Panc1 (cell line): ENCODE measurements around the gene NOS1. TPM values are rescaled to one million over a fixed set of nuclear protein-coding genes. Genes with fewer than 3 reads are reported as not detected.

ENCODE experiments used
- ATAC-seq: fragments of 200-7000 bp; cut with Tn5 transposase; 2 replicates; pipeline ENCODE4 v1.9.1; 2020; ENCODE audit warnings: mild to moderate bottlenecking, moderate library complexity
- BruUV-seq: library from RNA; stranded (reverse); fragments of 400-500 nt; replicated peaks from 2 replicates; lab custom pipeline; 2021; lab: Mats Ljungman, UMichigan
- CTCF ChIA-PET: fragments of 300-600 bp; sonication (Branson Sonifier 250); formaldehyde crosslinking; loops from one replicate; lab custom pipeline; 2022; ENCODE audit warnings: antibody characterized with exemption; lab: Charles Lee
- POLR2A ChIA-PET: fragments of 300-600 bp; sonication (Branson Sonifier 250); formaldehyde crosslinking; loops from one replicate; lab custom pipeline; 2022; ENCODE audit warnings: antibody characterized with exemption; lab: Charles Lee
- DNase-seq: peaks from one replicate; pipeline ENCODE4 v3.0.0-alpha.2; 2010; ENCODE audit warnings: low read depth, low spot score
- H3K27ac ChIP-seq: 2 replicates; pipeline ENCODE4 v1.5.1; 2011; ENCODE audit warnings: mild to moderate bottlenecking, low read length, inconsistent platforms
- H3K27me3 ChIP-seq: fragments of 200-500 bp; sonication (Bioruptor generic); 2 replicates; pipeline ENCODE4 v1.6.0; 2014; ENCODE audit warnings: low read length, inconsistent platforms; ENCODE audit not compliant: control insufficient read depth, insufficient read depth
- H3K36me3 ChIP-seq: fragments of 200-500 bp; sonication (Bioruptor generic); 2 replicates; pipeline ENCODE4 v1.5.1; 2014; ENCODE audit warnings: inconsistent platforms, mild to moderate bottlenecking, low read length, moderate library complexity; ENCODE audit not compliant: control insufficient read depth, insufficient read depth
- H3K4me1 ChIP-seq: 2 replicates; pipeline ENCODE4 v1.5.1; 2011; ENCODE audit warnings: inconsistent platforms, mild to moderate bottlenecking, low read length, moderate library complexity; ENCODE audit not compliant: control insufficient read depth, insufficient read depth
- H3K4me3 ChIP-seq, 2 experiments: 2 replicates each; pipeline ENCODE4 v1.5.1; 2011 to 2012; ENCODE audit warnings: low read depth in 2 of 2, low read length in 2 of 2, mild to moderate bottlenecking in 2 of 2, inconsistent platforms in 1 of 2, moderate library complexity in 1 of 2
- H3K9me3 ChIP-seq: fragments of 200-500 bp; sonication (Bioruptor generic); 2 replicates; pipeline ENCODE4 v1.5.1; 2014; ENCODE audit warnings: low read depth, mild to moderate bottlenecking, inconsistent platforms, low read length, moderate library complexity; ENCODE audit not compliant: control insufficient read depth, insufficient read depth
- POLR2AphosphoS5 ChIP-seq: IDR thresholded peaks from 2 replicates; pipeline ENCODE4 v1.6.1; 2012; ENCODE audit warnings: mild to moderate bottlenecking, low read depth, low read length, moderate library complexity
- SIN3A ChIP-seq: IDR thresholded peaks from 2 replicates; pipeline ENCODE4 v1.6.1; 2012; ENCODE audit warnings: low read depth, mild to moderate bottlenecking, low read length, moderate library complexity, borderline replicate concordance; ENCODE audit not compliant: insufficient read depth
- TCF7L2 ChIP-seq: IDR thresholded peaks from 2 replicates; pipeline ENCODE4 v1.6.1; 2011; ENCODE audit warnings: mild to moderate bottlenecking, low read depth, low read length, inconsistent platforms
- in situ Hi-C: cut with HindIII; loops from 2 replicates; pipeline ENCODE4 v1.10.0; 2016; ENCODE audit warnings: low sequenced_read_pairs, low pct_unique_long_range_greater_than_20kb
- intact Hi-C: fragments of 100-400 bp; cut with micrococcal nuclease; formaldehyde crosslinking; loops from one replicate; pipeline ENCODE4 v1.10.0; 2022; ENCODE audit not compliant: unreplicated experiment
- total RNA-seq: library from RNA; stranded (reverse); gene quantifications from one replicate; pipeline ENCODE4 v1.2.1, GENCODE V29; 2021; ENCODE audit not compliant: unreplicated experiment
- TF ChIP-seq, protein P1 (sequence below), 2 experiments: IDR thresholded peaks; 2 replicates each; pipeline ENCODE4 v1.6.1; 2011 to 2012; ENCODE audit warnings: low read depth in 2 of 2, control low read depth in 1 of 2, low read length in 1 of 2, mild to moderate bottlenecking in 1 of 2, moderate library complexity in 1 of 2; ENCODE audit not compliant: insufficient read depth in 1 of 2
- TF ChIP-seq, protein P2 (sequence below): fragments of 450-650 bp; IDR thresholded peaks from 2 replicates; pipeline ENCODE4 v1.5.1; 2017; ENCODE audit warnings: mild to moderate bottlenecking

Gene NOS1
- total RNA-seq, 1 experiment from 2014 or later, result 0.03 TPM

DNA sequence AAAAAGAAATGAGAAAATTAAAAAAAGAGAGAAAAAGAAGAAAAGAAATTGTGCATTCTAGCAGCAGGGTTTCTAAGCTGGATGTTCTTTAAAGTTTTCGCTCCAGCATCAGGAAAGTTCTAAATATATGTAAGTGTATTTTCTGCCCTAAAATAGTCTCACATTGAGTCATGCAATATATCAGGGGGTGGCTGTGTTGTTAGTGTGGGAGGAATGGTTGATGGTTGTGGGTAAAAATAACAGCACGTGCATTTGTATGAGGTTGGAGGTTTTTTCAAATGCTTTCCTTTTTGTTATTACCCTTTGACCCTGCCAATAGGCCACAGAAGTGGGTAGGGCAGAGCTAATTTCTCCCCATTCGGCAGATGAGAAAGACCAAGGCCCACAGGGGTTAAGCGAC is 106.0 kb downstream of the NOS1 start:
- in situ Hi-C loops, result no loop called here
- no peaks in the 10 kb centered on the region for H3K4me1 ChIP-seq
- H3K27me3 ChIP-seq, result no peaks in the 10 kb centered on the region
- intact Hi-C loops, result no loop called here
- ATAC-seq (no peak), DNase-seq (no peak)
- no TSS peak for BruUV-seq
- no peaks in the 10 kb centered on the region for H3K36me3 ChIP-seq
- CTCF ChIA-PET, result no interaction called here
- TF ChIP-seq, protein P1, sequence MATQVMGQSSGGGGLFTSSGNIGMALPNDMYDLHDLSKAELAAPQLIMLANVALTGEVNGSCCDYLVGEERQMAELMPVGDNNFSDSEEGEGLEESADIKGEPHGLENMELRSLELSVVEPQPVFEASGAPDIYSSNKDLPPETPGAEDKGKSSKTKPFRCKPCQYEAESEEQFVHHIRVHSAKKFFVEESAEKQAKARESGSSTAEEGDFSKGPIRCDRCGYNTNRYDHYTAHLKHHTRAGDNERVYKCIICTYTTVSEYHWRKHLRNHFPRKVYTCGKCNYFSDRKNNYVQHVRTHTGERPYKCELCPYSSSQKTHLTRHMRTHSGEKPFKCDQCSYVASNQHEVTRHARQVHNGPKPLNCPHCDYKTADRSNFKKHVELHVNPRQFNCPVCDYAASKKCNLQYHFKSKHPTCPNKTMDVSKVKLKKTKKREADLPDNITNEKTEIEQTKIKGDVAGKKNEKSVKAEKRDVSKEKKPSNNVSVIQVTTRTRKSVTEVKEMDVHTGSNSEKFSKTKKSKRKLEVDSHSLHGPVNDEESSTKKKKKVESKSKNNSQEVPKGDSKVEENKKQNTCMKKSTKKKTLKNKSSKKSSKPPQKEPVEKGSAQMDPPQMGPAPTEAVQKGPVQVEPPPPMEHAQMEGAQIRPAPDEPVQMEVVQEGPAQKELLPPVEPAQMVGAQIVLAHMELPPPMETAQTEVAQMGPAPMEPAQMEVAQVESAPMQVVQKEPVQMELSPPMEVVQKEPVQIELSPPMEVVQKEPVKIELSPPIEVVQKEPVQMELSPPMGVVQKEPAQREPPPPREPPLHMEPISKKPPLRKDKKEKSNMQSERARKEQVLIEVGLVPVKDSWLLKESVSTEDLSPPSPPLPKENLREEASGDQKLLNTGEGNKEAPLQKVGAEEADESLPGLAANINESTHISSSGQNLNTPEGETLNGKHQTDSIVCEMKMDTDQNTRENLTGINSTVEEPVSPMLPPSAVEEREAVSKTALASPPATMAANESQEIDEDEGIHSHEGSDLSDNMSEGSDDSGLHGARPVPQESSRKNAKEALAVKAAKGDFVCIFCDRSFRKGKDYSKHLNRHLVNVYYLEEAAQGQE (IDR thresholded peaks at IDR 0.05; ENCODE audit: insufficient read depth in 1 of 2, low read depth in 2 of 2, low read length in 1 of 2), result no peak
- TF ChIP-seq, protein P2, sequence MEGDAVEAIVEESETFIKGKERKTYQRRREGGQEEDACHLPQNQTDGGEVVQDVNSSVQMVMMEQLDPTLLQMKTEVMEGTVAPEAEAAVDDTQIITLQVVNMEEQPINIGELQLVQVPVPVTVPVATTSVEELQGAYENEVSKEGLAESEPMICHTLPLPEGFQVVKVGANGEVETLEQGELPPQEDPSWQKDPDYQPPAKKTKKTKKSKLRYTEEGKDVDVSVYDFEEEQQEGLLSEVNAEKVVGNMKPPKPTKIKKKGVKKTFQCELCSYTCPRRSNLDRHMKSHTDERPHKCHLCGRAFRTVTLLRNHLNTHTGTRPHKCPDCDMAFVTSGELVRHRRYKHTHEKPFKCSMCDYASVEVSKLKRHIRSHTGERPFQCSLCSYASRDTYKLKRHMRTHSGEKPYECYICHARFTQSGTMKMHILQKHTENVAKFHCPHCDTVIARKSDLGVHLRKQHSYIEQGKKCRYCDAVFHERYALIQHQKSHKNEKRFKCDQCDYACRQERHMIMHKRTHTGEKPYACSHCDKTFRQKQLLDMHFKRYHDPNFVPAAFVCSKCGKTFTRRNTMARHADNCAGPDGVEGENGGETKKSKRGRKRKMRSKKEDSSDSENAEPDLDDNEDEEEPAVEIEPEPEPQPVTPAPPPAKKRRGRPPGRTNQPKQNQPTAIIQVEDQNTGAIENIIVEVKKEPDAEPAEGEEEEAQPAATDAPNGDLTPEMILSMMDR, result no peak
- TF ChIP-seq POLR2AphosphoS5 (no peak), SIN3A (no peak), TCF7L2 (no peak)
- POLR2A ChIA-PET, result no interaction called here
- H3K4me3 ChIP-seq, result no peak overlapping the region
- no peak overlapping the region for H3K27ac ChIP-seq
- no peaks in the 10 kb centered on the region for H3K9me3 ChIP-seq

DNA sequence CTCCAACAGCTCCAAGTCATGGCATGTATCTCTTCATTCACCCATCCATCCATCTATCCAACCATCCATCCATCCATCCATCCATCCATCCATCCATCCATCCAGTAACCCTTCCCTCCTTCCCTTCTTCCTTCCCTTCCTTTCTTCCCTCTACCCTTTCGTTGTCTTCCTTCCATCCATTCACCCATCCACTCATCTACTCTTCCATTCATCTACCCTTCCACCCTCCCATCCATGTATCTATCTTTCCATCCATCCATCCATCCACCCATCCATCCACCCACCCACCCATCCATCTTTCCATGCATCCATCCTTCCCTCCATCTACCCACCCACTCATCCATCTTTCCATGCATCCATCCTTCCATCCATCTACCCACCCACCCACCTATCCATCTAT is 117.9 kb downstream of the NOS1 start:
- H3K4me3 ChIP-seq, result no peak overlapping the region
- intact Hi-C loops (no loop called here), in situ Hi-C loops (loop anchor here (25.0 kb wide), 1 partner anchor 594 kb away; no protein-coding TSS in a partner anchor)
- ATAC-seq (no peak), DNase-seq (no peak)
- no peak for TF ChIP-seq TCF7L2
- TF ChIP-seq, protein P2, result no peak
- no peak for TF ChIP-seq SIN3A
- no peak for TF ChIP-seq POLR2AphosphoS5
- TF ChIP-seq, protein P1 (IDR thresholded peaks at IDR 0.05; ENCODE audit: insufficient read depth in 1 of 2, low read depth in 2 of 2, low read length in 1 of 2), result no peak
- H3K9me3 ChIP-seq, result no peaks in the 10 kb centered on the region
- CTCF ChIA-PET, result no interaction called here
- no TSS peak for BruUV-seq
- no peaks in the 10 kb centered on the region for H3K4me1 ChIP-seq
- peaks cover 5% of the 10 kb centered on the region; the same call in 1 of the 2 replicates for H3K27me3 ChIP-seq
- no peaks in the 10 kb centered on the region for H3K36me3 ChIP-seq
- POLR2A ChIA-PET, result no interaction called here
- H3K27ac ChIP-seq, result no peak overlapping the region
